Measurements from ENCODE around the gene TVP23A.

TVP23A gene

DNA sequence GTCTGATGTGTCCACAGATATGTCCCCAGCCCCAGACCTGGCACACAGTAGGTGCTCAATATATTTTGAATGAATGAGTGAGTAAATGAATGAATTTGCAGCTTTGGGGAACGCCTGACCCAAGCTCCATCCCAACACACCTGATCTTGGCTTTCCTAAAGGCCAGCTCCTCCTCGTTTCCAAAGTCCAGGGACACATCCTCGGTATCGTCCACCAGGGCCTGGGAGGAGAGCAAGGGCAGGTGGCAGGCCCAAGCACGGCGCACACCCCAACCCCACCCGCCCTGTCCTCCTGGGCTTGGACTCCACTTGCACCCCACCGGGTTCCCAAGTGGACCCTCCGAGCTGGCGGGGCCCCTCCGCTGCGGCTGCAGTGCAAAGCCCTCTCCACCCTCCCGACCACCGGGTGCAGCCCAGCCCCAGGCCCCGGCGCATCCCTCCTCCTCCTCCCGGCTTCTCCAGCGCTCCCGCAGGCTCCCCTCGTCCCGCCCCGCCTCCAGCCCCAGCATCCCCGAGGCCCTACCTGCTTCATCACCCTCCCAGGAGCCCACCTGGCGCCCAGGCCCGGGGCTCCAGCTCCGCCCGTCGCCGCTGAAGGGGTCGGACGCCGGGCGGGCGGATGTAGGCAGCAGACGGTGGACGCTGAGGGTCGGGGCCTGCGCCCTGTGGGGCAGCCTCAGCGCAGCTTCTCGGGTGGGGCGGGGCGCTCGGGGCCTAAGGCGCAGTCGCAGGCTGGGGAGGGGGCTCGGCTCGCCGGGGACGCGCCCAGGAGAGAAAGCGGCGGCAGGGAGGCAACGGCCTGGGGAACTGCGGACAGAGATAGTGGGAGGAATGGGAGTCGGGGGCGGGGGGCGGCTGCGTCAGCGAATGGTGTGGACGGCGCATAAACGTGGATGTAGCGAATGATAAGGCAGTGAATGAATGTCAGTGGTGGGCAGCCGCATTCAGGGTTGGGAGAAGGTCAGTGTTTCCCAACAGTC is at the start of gene TVP23A:
TVP23A (minus strand) TSS at position 832 of the 979 bp plus-strand sequence; CDS start at position 531, 301 bp downstream.
- H3K4me1 ChIP-seq (ENCODE audit: control insufficient read depth, insufficient read depth, low read length), result no peaks in the 10 kb centered on the region
- H3K36me3 ChIP-seq (ENCODE audit: control insufficient read depth in 2 of 2, insufficient read depth in 2 of 2, low read length in 2 of 2), result no peaks in the 10 kb centered on the region
- no peak within 1 kb of the TSS for H3K9ac ChIP-seq (ENCODE audit: low read length in 2 of 2)
- H3K27ac ChIP-seq (ENCODE audit: low read length), result no peak within 1 kb of the TSS
- peak within 1 kb of the TSS in 1 of 2 donors; percentile 8 for H3K4me3 ChIP-seq (ENCODE audit: low read length in 2 of 2)
- no peaks in the 10 kb centered on the region for H3K9me3 ChIP-seq (ENCODE audit: control insufficient read depth in 2 of 2, low read length in 2 of 2)
- peaks cover 4 to 8% of the 10 kb centered on the region in 2 donors for H3K27me3 ChIP-seq (ENCODE audit: control insufficient read depth in 1 of 2, insufficient read depth in 2 of 2, low read length in 2 of 2)

DNA sequence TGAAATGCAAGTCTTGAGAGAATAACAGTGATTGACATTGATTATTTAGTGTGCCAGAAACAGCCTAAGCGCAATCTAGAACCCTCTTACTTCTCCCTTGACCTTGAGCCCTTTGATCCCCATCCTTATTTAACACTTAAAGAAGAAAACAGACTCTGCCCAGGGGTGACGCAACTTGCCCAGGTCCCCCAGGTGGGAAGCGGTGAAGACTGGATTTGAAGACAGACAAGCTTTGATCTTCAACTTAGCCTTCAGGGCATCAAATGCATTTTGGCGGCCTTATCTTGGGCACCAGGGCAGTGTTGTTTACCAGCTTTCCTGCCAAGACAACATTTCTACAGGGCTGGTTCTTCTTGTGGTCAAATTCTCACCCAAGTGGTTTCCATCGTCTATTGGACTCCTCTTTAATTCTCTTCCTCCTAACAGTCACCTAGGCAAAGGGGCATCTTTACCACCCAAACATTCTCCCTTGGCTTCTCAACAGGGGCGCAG is 49.6 kb upstream of the TVP23A start:
- no peak overlapping the region for H3K4me3 ChIP-seq (ENCODE audit: low read length in 2 of 2)
- no peaks in the 10 kb centered on the region for H3K36me3 ChIP-seq (ENCODE audit: control insufficient read depth in 2 of 2, insufficient read depth in 2 of 2, low read length in 2 of 2)
- H3K27ac ChIP-seq (ENCODE audit: low read length), result no peak overlapping the region

DNA sequence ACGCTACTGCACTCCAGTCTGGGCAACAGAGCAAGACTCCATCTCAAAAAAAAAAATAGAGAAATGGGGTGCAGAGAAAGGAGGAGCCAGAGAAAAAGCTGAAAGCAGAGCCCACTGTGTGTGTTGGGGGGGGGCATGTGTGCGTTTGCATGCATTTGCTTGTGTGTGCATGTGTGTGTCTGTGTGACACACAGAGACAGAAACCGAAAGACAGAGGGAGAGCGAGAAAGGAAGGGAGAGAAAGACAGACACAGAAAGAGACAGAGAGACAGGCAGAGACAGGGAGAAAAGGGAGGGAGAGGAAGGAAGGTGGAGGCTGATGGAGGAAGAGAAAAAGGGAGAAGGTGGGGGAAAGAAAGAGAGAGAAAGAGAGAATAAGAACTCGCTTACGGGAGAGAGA is 48.6 kb upstream of the TVP23A start:
- H3K4me3 ChIP-seq (ENCODE audit: low read length in 2 of 2), result no peak overlapping the region
- no peaks in the 10 kb centered on the region for H3K4me1 ChIP-seq (ENCODE audit: control insufficient read depth, insufficient read depth, low read length)
- H3K27ac ChIP-seq (ENCODE audit: low read length), result no peak overlapping the region

More for the DNA sequence above, 49.6 kb upstream of the TVP23A start:
- H3K9me3 ChIP-seq (ENCODE audit: control insufficient read depth in 2 of 2, low read length in 2 of 2), result peaks cover 0 to 3% of the 10 kb centered on the region in 2 donors
- H3K9ac ChIP-seq (ENCODE audit: low read length in 2 of 2), result no peak overlapping the region
- H3K27me3 ChIP-seq (ENCODE audit: control insufficient read depth in 1 of 2, insufficient read depth in 2 of 2, low read length in 2 of 2), result peaks cover 3 to 5% of the 10 kb centered on the region in 2 donors
- no peaks in the 10 kb centered on the region for H3K4me1 ChIP-seq (ENCODE audit: control insufficient read depth, insufficient read depth, low read length)

DNA sequence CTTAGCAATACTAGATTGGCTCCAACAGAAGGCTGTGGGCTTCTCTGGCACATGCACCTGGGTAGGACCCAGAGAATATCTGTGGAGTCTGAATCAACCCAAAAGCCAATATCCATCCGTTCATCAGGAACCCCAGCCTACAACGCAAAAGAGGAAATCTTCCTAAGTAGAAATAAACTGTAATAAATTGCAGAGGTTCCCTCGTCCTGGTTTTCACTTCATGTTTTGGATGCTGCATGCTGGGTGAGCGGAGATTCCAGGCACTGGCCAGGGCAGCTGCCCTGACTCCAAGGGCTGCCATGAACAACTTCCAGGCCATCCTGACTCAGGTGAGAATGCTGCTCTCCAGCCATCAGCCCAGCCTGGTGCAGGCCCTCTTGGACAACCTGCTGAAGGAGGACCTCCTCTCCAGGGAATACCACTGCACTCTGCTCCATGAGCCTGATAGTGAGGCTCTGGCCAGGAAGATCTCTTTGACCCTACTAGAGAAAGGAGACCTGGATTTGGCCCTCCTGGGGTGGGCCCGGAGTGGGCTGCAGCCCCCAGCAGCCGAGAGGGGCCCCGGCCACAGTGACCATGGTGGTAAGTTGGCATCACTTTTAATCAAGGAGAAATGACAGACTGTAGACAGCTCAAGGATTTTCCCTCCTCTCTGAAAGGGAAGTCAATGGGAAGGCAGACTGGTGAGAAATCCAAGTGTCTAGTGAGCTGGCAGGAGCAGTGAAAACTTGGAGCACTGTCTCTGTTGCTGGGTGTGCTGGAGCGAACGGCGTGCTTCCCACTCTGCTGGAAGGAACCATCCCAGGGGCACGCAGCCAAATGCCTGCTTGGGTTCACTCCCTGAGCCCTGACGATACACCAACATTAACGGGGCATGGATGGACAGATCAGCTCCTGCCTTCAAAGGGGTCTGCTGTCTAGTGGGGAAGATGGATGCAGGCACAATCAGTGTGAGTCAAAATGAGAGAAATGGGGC is 47.7 kb upstream of the TVP23A start:
- Histone ChIP-seq H3K36me3 (ENCODE audit: control insufficient read depth in 2 of 2, insufficient read depth in 2 of 2, low read length in 2 of 2) (no peaks in the 10 kb centered on the region), H3K9me3 (ENCODE audit: control insufficient read depth in 2 of 2, low read length in 2 of 2) (peaks cover 0 to 3% of the 10 kb centered on the region in 2 donors), H3K9ac (ENCODE audit: low read length in 2 of 2) (no peak overlapping the region), H3K27ac (ENCODE audit: low read length) (no peak overlapping the region), H3K27me3 (ENCODE audit: control insufficient read depth in 1 of 2, insufficient read depth in 2 of 2, low read length in 2 of 2) (peaks cover under 1 to 3% of the 10 kb centered on the region in 2 donors), H3K4me1 (ENCODE audit: control insufficient read depth, insufficient read depth, low read length) (no peaks in the 10 kb centered on the region), H3K4me3 (ENCODE audit: low read length in 2 of 2) (peak overlapping the region in 1 of 2 donors; percentile 3)

More for the DNA sequence above, 48.6 kb upstream of the TVP23A start:
- Histone ChIP-seq H3K9ac (ENCODE audit: low read length in 2 of 2) (no peak overlapping the region), H3K27me3 (ENCODE audit: control insufficient read depth in 1 of 2, insufficient read depth in 2 of 2, low read length in 2 of 2) (peaks cover 3 to 4% of the 10 kb centered on the region in 2 donors), H3K36me3 (ENCODE audit: control insufficient read depth in 2 of 2, insufficient read depth in 2 of 2, low read length in 2 of 2) (no peaks in the 10 kb centered on the region), H3K9me3 (ENCODE audit: control insufficient read depth in 2 of 2, low read length in 2 of 2) (peaks cover 0 to 3% of the 10 kb centered on the region in 2 donors)

DNA sequence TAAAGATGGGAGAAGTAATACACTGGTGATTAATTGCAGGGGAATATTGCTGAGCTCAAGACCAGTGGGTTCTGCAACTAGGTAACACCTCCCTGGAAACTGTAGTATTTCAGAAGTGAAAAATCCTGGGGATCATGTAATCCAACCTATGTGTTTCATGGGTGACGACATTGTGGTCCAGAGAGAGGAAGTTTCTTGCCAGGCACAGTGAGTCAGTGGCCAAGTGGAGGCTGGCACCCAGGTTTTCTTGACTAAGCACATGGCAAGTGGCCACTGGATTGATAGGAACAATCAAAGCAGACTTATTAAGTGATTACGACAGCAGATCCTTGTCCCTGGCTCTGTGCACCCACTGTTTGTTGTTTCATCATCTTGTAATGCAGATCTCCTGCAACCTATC is 43.8 kb upstream of the TVP23A start:
- Histone ChIP-seq H3K27ac (ENCODE audit: low read length) (no peak overlapping the region), H3K9ac (ENCODE audit: low read length in 2 of 2) (no peak overlapping the region), H3K9me3 (ENCODE audit: control insufficient read depth in 2 of 2, low read length in 2 of 2) (no peaks in the 10 kb centered on the region), H3K36me3 (ENCODE audit: control insufficient read depth in 2 of 2, insufficient read depth in 2 of 2, low read length in 2 of 2) (no peaks in the 10 kb centered on the region), H3K4me1 (ENCODE audit: control insufficient read depth, insufficient read depth, low read length) (no peaks in the 10 kb centered on the region), H3K4me3 (ENCODE audit: low read length in 2 of 2) (no peak overlapping the region), H3K27me3 (ENCODE audit: control insufficient read depth in 1 of 2, insufficient read depth in 2 of 2, low read length in 2 of 2) (no peaks in the 10 kb centered on the region)

DNA sequence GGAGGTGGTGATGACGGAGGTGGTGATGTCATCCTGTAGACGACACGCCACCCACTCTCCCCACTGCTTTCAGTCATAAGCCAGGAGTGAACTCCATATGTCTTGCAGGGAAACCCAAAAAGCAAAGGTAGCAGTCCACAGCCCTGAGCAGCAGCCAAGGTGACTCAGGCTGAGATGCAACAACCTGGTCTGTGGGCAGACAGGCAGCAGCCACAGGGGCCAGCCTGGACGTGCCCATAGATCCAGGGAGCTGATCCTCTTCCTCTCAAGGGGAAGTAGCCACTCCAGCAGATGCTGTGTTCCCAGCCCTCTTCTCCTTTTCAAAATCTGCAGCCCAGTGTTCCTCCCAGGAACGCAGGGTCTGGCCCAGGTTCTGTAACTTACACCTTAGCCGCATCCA is 41.1 kb upstream of the TVP23A start:
- no peaks in the 10 kb centered on the region for H3K27me3 ChIP-seq (ENCODE audit: control insufficient read depth in 1 of 2, insufficient read depth in 2 of 2, low read length in 2 of 2)
- H3K4me1 ChIP-seq (ENCODE audit: control insufficient read depth, insufficient read depth, low read length), result no peaks in the 10 kb centered on the region
- H3K9me3 ChIP-seq (ENCODE audit: control insufficient read depth in 2 of 2, low read length in 2 of 2), result no peaks in the 10 kb centered on the region
- no peak overlapping the region for H3K9ac ChIP-seq (ENCODE audit: low read length in 2 of 2)
- no peak overlapping the region for H3K27ac ChIP-seq (ENCODE audit: low read length)
- H3K4me3 ChIP-seq (ENCODE audit: low read length in 2 of 2), result no peak overlapping the region
- no peaks in the 10 kb centered on the region for H3K36me3 ChIP-seq (ENCODE audit: control insufficient read depth in 2 of 2, insufficient read depth in 2 of 2, low read length in 2 of 2)

DNA sequence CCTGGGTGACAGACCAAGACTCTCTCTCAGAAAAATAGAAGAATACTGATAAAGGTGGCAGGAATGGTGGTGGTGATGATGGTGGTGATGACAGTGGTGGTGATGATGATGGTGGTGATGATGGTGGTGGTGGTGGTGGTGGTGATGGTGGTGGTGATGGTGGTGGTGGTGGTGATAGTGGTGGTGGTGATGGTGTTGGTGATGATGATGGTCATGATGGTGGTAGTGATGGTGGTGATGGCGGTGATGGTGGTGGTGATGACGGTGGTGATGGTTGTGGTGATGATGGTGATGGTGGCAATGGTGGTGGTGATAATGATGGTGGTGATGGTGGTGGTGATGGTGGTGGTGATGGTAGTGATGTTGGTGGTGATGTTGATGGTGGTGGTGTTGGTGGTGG is 40.4 kb upstream of the TVP23A start:
- Histone ChIP-seq H3K27me3 (ENCODE audit: control insufficient read depth in 1 of 2, insufficient read depth in 2 of 2, low read length in 2 of 2) (no peaks in the 10 kb centered on the region), H3K27ac (ENCODE audit: low read length) (no peak overlapping the region), H3K9me3 (ENCODE audit: control insufficient read depth in 2 of 2, low read length in 2 of 2) (no peaks in the 10 kb centered on the region), H3K4me1 (ENCODE audit: control insufficient read depth, insufficient read depth, low read length) (no peaks in the 10 kb centered on the region), H3K9ac (ENCODE audit: low read length in 2 of 2) (no peak overlapping the region), H3K36me3 (ENCODE audit: control insufficient read depth in 2 of 2, insufficient read depth in 2 of 2, low read length in 2 of 2) (no peaks in the 10 kb centered on the region), H3K4me3 (ENCODE audit: low read length in 2 of 2) (no peak overlapping the region)

DNA sequence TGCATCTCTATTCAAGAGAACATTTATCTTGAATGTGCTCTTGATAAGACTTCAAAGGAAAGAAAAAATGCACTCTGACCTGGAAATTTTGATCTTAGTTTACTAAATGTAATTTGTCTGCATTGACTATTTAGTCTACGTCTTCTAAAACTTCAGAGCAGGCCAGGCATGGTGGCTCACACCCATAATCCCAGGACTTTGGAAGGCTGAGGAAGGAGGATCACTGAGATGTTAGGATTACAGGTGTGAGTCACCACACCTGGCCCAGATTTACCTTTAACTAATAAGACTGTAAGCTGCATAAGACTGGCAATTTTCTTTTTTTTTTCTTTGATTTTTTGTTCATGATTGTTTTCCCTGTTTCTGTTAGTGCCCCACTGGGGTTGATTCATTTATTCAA is 39.6 kb upstream of the TVP23A start:
- H3K27me3 ChIP-seq (ENCODE audit: control insufficient read depth in 1 of 2, insufficient read depth in 2 of 2, low read length in 2 of 2), result no peaks in the 10 kb centered on the region
- H3K36me3 ChIP-seq (ENCODE audit: control insufficient read depth in 2 of 2, insufficient read depth in 2 of 2, low read length in 2 of 2), result no peaks in the 10 kb centered on the region
- H3K4me3 ChIP-seq (ENCODE audit: low read length in 2 of 2), result no peak overlapping the region

DNA sequence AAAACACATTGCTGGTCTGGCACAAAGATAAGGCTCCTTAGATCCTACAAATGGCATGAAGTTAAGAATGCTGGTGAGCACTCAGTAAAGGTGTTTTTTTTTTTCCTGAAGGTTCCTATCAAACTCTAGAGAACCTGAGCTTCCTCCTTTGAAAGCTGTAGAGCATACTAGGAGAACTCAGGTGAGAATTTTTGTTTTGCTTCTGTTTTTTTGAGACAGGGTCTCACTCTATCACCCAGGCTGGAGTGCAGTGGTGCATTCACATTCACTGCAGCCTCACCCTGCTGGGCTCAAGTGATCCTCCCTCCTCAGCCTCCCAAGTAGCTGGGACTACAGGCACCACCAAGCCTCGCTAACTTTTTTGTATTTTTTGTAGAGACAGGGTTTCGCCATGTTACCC is 37.4 kb upstream of the TVP23A start:
- no peak overlapping the region for H3K9ac ChIP-seq (ENCODE audit: low read length in 2 of 2)
- H3K9me3 ChIP-seq (ENCODE audit: control insufficient read depth in 2 of 2, low read length in 2 of 2), result no peaks in the 10 kb centered on the region
- no peaks in the 10 kb centered on the region for H3K4me1 ChIP-seq (ENCODE audit: control insufficient read depth, insufficient read depth, low read length)
- H3K4me3 ChIP-seq (ENCODE audit: low read length in 2 of 2), result no peak overlapping the region
- H3K27me3 ChIP-seq (ENCODE audit: control insufficient read depth in 1 of 2, insufficient read depth in 2 of 2, low read length in 2 of 2), result no peaks in the 10 kb centered on the region
- H3K27ac ChIP-seq (ENCODE audit: low read length), result no peak overlapping the region
- no peaks in the 10 kb centered on the region for H3K36me3 ChIP-seq (ENCODE audit: control insufficient read depth in 2 of 2, insufficient read depth in 2 of 2, low read length in 2 of 2)

More for the DNA sequence above, 39.6 kb upstream of the TVP23A start:
- Histone ChIP-seq H3K9ac (ENCODE audit: low read length in 2 of 2) (no peak overlapping the region), H3K4me1 (ENCODE audit: control insufficient read depth, insufficient read depth, low read length) (no peaks in the 10 kb centered on the region), H3K27ac (ENCODE audit: low read length) (no peak overlapping the region), H3K9me3 (ENCODE audit: control insufficient read depth in 2 of 2, low read length in 2 of 2) (no peaks in the 10 kb centered on the region)

DNA sequence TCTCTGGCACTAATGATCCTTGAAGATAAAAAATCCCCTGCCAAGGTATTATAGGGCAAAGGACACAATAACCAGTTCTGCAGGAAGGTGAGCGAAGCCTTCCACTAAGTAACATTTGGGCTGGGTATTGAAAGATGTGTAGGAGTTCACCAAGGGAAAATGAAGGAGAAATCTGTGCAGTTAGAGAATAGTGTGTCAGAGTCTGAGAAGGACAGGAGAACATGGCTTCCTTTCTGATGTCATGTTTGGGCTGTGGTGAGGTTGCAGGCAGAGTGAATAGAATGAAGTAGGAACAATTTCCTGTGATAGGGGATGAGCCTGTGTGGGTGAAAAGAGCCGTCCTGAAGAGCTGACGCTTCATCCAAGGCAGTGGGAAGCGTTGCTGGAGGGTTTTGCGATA is 34.4 kb upstream of the TVP23A start:
- Histone ChIP-seq H3K4me1 (ENCODE audit: control insufficient read depth, insufficient read depth, low read length) (no peaks in the 10 kb centered on the region), H3K9me3 (ENCODE audit: control insufficient read depth in 2 of 2, low read length in 2 of 2) (no peaks in the 10 kb centered on the region), H3K4me3 (ENCODE audit: low read length in 2 of 2) (no peak overlapping the region), H3K27ac (ENCODE audit: low read length) (no peak overlapping the region), H3K9ac (ENCODE audit: low read length in 2 of 2) (no peak overlapping the region), H3K36me3 (ENCODE audit: control insufficient read depth in 2 of 2, insufficient read depth in 2 of 2, low read length in 2 of 2) (no peaks in the 10 kb centered on the region), H3K27me3 (ENCODE audit: control insufficient read depth in 1 of 2, insufficient read depth in 2 of 2, low read length in 2 of 2) (no peaks in the 10 kb centered on the region)

All from stomach smooth muscle (tissue), 2 donors.